HG02870 (cell line): Measurements from ENCODE around the gene STX2.
"Not testable (repeated sequence)": the region's sequence is repeated elsewhere in the genome, so short reads cannot be mapped to it uniquely, and the experiment has no call there.

Experiments used
- ATAC-seq: cut with Tn5 transposase; IDR thresholded peaks from one replicate; pipeline ENCODE4 v1.9.1; 2021; ENCODE audit warnings: mild to moderate bottlenecking, moderate library complexity; ENCODE audit not compliant: unreplicated experiment

Gene STX2

DNA sequence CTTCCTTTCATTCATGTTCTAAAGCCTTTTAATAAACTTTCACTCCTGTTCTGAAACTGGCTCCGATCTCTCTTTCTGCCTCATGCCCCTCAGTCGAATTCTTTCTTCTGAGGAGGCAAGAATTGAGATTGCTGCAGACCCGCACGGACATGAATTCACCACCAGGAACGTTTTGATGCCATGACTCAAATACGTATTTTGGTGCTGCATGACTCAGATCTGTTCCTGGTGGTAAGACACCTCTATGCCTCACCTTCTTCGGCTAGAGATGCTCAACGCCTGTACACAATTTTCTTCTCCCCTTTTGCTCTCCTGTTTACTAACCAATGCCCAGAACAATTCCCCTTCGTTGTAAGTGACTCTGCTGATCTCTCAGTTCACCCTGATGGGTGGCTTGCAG lies 70.9 kb downstream of the STX2 start:
- no peak for ATAC-seq

DNA sequence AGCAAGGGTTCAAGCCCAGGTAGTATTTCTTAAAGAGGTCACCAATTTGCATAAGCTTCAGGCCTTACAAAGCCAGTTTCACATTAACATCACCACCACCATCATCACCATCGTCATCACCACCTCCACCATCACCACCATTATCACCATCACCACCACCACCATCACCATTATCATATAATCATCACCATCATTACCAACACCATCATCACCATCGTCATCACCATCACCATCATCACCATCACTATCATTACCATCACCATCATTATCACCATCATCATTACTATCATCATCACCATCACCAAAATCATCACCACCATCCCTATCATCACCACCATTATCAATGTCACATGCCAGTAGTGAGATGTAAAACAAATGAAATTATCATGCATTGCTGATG lies 72.6 kb downstream of the STX2 start:
- no peak for ATAC-seq

DNA sequence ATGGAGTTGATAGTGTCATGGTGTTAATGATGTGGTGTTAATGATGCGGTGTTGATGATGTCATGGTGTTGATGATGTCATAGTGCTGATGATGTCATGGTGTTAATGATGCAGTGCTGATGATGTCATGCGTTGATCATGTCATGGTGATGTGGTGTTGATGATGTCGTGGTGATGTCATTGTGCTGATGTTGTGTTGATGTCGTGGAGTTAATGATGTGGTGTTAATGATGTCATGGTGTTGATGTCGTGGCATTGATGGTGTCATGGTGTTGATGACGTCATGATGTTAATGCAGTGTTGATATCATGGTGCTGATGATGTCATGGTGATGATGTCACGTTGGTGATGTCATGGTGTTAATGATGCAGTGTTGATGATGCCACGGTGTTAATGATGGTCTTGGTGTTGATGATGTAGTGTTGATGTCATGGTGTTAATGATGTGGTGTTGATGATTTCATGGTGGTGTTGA lies 73.8 kb downstream of the STX2 start:
- ATAC-seq, result no peak

DNA sequence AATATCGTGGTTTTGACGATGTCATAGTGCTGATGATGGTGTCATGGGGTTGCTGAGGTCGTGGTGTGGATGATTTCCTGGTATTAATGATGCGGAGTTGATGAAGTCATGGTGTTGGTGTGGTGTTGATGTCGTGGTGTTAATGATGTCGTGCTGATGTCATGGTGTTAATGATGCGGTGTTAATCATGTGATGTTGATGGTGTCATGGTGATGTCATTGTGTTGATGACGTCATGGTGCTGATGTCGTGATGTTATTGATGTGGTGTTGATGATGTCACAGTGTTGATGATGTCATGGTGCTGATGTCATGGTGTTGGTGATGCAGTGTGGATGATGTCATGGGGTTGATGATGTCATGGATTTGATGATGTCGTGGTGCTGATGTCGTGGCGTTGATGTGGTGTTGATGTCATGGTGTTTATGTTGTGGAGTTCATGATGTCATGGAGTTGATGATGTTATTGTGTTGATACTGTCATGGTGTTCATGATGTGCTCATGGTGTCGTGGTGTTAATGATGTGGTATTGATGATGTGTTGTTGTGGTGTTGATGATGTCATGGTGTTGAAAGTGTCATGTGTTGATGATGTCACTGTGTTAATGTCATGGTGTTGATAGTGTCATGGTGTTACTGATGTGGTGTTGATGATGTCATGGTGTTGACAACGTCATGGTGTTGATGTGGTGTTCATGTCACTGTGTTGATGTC lies 74.4 kb downstream of the STX2 start:
- no peak for ATAC-seq

DNA sequence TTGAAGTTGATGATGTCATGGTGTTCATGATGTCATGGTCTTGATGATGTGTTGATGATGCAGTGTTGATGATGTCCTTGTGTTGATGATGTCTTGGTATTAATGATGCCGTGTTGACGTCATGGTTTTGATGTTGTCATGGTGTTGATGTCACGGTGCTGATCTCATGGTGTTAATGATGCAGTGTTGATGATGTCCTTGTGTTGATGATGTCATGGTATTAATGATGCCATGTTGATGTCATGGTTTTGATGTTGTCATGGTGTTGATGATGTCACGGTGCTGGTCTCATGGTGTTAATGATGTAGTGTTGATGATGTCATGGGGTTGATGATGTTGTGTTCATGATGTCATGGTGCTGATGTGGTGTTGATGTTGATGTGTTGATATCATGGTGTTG lies 75.0 kb downstream of the STX2 start:
- ATAC-seq, result no peak

DNA sequence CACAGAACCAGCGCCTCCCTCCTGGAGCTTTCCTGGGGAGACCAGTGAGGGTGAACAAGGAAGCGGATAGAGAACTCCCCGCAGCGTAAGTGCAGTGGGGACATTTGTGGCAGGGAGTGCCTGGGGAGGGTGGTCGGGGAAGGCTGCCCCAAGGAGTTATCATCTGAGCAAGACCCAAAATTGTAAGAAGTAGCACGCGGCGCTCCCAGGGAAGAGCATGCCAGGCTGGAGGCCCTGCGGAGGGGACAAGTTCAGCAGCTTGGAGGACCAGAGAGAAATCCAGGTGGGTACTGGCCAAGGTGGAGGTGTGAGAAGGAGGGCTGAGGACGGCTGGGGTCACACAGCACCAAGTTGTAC lies 76.8 kb downstream of the STX2 start:
- no peak for ATAC-seq

DNA sequence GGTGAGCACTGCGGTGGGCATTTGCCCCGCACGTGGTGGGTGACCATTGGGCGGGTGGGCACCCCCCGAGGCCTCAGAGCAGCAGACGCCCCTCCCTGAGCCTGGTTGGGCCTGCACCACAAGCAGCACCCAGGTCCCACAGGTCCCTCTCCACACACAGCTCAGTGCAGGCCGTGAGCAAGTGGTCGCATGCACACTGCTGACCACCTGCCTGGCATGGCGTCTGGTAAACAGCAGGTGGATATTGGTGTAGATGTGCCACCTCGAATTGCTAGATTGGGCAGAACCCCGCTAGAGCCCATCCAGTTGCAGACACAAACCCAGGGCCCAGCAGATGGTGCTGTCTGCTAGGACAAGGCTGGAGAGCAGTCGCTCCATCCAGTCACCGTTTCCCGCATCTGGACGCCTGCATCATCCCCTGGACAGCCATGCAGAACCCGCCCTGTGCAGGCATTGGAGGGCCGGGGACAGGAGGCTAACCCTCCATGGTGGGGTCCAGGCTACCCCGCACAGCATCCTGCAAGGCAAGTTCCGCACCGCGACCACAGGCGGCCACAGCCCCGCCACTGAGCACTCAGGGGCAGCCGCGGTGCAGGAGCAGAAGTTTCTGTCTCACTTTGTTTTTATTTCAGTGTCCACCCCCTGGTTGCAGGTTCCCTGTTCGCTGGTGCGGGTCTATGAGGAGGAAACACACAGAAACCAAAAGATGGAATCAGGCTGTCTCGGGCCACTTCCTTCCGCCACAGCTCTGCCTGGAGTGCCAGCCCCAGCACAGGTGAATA lies 77.3 kb downstream of the STX2 start:
- ATAC-seq, result no peak

DNA sequence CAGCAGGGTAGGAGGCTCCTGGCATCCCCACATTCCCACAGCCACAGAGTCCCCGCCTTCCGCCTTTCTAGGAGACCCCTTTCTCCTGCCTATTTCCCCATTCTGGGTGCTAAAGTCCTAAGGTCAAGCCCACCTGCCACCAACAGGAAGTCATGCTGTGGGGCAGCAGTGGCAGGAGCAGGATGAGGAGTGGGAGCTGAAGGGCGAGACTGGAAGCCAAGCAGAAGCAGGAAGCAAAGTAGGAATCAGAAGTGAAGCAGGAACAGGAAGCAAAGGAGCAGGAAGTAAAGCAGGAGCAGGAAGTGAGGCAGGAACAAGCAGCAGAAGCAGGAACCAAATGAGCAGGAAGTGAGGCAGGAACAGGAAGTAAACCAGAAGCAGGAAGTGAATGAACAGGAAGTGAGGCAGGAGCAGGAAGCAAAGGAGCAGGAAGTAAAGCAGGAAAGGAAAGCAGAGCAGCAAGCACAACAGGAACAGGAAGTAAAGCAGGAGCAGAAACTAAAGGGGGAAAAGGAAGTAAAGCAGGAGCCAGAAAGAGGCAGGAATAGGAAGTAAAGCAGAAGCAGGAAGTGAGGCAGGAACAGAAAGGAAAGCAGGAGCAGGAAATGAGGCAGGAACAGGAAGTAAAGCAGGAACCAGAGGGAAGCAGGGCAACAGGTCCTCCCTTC lies 84.7 kb downstream of the STX2 start:
- no peak for ATAC-seq

DNA sequence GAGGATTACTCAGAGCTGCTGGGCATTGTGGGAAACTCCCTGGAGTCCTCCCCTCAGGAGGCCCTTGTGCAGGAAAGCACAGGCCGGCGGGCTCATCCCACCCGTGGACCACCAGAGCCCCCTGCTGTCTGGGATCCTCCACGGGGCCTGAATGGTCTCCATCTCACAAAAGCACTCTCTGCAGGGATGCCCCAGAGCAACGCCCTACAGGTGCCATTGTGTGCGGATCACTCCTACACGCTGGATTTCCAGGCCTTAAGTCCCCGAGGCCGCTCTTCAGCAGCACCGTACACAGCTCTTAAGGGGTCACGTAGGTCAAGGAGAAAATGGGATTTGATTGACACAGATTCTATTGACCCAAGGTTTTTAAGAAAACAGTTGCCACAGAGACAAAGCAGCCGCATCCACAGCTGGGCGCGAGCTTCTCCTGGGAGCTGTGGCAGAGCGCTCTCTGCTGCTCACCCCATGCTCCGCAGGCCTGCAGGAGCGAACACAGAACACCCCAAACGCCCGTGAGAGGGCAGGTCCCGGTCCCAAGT lies 86.3 kb downstream of the STX2 start:
- no peak for ATAC-seq

DNA sequence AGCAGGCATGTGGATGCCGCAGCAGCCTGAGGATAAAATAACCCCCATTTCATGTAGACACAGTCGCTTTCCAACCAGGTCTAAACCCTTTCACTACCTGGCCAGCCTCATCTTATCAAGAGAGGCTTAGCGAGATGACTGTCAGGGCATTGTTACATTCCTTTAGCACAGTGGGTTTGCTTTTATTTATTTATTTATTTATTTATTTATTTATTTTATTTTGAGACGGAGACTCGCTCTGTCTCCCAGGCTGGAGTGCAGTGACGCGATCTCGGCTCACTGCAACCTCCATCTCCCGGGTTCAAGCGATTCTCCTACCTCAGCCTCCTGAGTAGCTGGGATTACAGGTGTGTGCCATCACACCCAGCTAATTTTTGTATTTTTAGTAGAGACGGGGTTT lies 87.0 kb downstream of the STX2 start:
- not testable (repeated sequence) for ATAC-seq

DNA sequence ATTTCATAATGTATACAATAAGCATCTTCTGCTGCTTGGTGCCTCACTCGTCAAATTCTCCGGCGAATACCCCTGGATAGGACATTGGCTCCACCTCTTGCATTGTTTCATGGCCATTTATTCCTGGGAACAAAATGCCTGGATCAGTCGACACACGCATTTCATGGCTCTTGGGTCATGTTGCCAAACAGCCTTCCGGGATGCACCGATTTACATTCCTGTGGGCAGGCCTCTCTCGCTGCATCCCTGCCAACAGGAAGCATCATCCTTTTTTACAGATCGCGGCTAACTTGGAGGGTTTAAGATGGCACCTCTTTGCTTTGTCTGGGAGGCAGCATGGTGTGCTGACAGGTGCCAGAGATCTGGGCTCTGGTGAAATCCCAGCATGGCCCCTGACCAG lies 90.3 kb downstream of the STX2 start:
- no peak for ATAC-seq

DNA sequence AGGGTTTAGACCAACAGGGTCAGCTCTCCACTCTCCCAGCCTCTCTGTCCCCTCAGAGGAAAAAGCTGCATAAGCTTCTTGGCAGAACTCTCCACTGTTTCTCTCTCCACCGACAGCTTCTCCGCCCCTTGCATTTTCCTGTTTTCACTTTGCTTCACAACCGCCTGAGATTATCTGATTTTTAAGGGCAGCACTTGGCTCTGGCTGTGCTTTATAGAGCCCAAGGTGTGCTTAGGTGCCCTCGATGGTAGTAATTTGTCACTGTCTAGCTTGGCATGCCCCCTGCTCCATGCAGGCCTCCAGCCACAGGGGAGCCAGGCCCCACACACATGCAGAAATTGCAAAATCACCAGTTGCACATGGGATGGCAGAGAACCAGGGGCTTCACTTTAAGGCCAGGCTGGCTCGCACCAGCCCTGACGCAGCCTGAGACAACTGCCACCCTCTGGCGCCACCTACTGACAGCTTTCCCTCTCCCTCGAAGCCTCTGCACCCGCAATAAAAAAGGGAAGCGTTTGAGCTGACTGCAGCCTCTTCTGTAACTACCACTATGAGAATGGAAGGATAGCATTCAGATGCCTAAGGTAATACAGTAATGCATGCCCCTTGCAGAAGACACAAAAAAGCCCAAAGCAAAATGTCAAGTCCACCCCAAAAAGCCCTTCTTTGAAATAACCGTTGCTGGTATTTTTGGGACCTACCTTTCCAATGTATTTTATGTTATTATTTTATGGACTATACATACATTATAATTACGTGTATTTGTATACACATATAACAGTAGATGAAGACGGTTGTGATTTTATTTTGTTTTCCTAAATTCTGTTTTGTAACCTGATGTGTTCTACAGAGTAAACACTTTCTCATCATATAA lies 90.9 kb downstream of the STX2 start:
- ATAC-seq, result peak; percentile 91

DNA sequence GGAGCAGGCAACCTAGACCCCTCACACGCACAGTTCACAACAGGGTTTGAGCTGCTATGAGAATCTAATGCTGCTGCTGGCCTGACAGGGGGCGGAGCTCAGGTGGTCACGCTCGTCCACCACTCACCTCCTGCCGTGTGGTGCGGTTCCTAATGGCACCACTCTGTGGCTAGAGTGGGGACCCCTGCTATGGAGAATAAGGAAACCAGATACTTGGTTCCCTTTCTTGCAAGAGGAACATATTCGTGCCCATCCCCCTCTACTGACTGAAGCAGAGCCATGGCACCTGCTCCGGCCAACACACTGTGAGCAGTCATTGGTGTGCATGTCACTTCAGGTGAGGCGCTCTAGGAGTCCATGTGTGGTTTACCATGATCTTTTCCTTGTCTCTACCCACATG lies 92.5 kb downstream of the STX2 start:
- no peak for ATAC-seq

DNA sequence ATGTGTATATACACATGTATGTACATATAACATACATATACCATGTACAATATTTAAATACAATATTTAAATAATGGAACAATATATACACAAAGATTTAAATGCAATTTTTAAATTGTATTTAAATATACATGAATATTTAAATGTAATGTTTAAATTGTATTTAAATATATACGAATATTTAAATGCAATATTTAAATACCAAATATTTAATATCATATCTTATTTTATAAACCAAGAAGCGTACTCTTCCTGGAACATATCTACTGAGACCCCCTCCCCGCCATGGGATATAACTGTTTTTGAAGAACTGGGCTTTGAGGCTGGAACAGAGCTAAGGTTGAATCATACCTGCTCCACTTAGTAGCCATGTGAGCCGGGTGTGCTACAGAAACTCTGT lies 93.1 kb downstream of the STX2 start:
- ATAC-seq, result no peak

DNA sequence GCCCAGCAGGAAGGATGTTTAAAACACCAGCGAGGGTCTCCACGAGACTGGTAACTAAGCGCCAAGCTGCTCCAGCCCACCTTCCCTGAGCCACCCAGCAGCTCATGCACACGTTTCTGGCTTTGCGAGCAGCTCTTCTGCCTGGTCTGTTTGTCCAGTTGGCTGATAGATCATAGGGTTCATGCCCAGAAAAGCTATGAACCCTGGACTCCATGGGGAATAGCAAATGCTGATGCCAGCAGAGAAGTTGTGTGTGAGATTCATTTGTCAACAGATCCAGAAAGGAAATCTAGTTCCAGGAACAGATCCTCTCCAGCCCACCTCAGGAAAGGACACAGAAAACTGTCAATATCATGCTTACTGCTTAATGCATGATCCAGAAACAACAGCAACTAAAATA lies 94.8 kb downstream of the STX2 start:
- no peak for ATAC-seq

DNA sequence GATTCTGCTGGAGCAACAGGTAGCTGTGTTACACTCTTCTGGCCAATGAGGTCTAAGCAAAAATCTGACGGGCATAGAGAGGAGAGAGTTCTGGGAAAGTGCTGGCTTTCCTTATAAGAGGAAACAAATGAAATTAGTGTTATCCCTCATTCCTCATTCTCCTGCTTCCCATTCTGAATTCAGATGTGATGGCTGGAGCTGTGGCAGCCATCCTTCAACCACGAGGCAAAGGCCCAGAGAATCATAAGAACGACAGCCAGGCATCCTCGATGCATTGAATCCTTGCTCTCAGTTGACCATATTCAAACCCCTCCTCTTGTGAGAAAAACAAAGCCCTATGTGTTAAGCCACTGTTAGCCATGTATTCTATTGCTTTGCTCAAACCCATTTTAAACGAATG lies 95.4 kb downstream of the STX2 start:
- no peak for ATAC-seq

DNA sequence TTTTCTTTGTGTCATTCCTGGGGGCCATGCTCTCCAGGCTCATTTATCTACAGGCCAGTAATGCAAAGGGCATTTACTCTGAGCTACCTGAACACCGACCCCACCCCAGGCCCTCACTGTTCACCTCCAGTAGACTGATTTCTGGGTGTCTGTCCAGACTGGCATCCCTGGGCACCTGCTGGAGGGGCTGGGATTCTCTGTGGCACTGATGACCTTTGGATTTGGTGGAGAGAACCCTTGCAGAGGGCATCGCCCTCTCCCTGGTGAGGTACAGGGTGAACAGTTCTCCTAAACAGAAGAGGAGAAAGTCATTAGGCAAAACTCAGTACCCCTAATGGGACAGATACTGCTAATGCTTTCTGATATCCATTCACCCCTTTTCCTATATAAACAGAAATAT lies 95.9 kb downstream of the STX2 start:
- ATAC-seq, result no peak

DNA sequence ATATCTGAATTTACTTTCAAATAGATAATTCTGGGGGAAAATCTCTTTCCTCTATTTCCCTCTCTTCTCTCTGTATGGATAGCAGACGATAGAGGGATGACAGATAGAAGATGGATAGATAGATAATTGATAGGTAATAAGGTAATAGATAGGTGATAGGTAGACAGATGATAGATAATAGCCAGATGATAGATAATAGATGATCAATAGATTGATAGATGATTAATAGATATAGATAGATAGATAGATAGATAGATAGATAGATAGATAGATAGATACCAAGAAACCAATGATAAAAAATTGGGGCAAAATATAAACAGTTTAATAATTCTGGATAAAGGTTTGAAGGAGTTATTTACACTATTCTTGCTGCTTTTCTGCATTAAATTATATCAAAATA lies 96.3 kb downstream of the STX2 start:
- no peak for ATAC-seq

DNA sequence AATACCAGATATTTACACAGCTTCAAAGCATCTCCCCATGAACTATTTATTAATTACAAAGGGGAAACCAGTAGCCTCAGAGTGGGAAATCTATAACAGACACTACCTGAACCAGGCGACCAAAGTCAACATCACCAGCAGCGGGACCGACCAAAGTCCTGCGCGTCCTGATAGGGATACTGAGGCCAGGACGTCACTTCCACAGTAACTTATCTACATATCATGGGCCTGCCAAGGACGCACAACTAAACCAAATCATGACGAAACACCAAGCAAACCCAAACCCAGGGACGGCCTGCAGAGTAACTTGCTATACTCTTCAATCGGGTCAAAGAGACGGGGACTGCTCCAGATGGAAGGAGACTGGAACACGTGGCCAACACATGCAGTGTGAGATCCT lies 96.9 kb downstream of the STX2 start:
- no peak for ATAC-seq
